LNCaP clone FGC (cell line): ENCODE measurements around the gene PDGFD.

Source experiments
- DNase-seq: peaks from one replicate; pipeline ENCODE4 v3.0.0-alpha.2; 2011; ENCODE audit warnings: low read depth
- H3K4me3 ChIP-seq: 2 replicates; pipeline ENCODE4 v1.5.1; 2011; ENCODE audit warnings: mild to moderate bottlenecking, low read depth, low read length, control low read depth
- TF ChIP-seq, protein P1 (sequence below): IDR thresholded peaks from 2 replicates; pipeline ENCODE4 v1.5.1; 2012; ENCODE audit warnings: mild to moderate bottlenecking; ENCODE audit not compliant: control insufficient read depth, insufficient read depth; ENCODE audit errors: extremely low read depth

PDGFD gene

DNA sequence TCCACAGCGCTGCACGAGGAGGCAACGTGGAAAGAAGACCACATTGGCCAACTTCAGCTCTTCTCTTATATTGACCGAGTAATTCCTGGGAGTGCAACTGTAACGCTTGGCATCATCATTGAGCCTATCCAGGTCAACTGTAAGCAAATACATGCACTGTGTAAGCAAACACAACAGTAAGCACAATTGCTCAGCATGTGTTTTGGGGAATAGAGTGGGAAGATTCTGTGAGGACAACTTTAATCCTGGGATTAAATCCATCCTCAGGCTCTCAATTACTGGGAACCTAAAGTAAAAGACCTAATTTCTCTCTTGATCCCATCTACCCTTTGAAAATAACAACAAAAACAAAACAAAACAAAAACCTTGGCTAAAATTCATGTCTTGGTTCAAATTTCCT lies 237.0 kb downstream of the PDGFD start:
- TF ChIP-seq, protein P1, sequence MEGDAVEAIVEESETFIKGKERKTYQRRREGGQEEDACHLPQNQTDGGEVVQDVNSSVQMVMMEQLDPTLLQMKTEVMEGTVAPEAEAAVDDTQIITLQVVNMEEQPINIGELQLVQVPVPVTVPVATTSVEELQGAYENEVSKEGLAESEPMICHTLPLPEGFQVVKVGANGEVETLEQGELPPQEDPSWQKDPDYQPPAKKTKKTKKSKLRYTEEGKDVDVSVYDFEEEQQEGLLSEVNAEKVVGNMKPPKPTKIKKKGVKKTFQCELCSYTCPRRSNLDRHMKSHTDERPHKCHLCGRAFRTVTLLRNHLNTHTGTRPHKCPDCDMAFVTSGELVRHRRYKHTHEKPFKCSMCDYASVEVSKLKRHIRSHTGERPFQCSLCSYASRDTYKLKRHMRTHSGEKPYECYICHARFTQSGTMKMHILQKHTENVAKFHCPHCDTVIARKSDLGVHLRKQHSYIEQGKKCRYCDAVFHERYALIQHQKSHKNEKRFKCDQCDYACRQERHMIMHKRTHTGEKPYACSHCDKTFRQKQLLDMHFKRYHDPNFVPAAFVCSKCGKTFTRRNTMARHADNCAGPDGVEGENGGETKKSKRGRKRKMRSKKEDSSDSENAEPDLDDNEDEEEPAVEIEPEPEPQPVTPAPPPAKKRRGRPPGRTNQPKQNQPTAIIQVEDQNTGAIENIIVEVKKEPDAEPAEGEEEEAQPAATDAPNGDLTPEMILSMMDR, result no peak
- no peak for DNase-seq
- no peak overlapping the region for H3K4me3 ChIP-seq

GRCh38 chr11:103924166-103925013 lies 239.6 kb downstream of the PDGFD start:
- TF ChIP-seq, protein P1, result no peak
- no peak overlapping the region for H3K4me3 ChIP-seq
- DNase-seq, result no peak

GRCh38 chr11:103923451-103923931 lies 240.5 kb downstream of the PDGFD start:
- H3K4me3 ChIP-seq, result no peak overlapping the region
- DNase-seq, result no peak
- TF ChIP-seq, protein P1, result no peak

DNA sequence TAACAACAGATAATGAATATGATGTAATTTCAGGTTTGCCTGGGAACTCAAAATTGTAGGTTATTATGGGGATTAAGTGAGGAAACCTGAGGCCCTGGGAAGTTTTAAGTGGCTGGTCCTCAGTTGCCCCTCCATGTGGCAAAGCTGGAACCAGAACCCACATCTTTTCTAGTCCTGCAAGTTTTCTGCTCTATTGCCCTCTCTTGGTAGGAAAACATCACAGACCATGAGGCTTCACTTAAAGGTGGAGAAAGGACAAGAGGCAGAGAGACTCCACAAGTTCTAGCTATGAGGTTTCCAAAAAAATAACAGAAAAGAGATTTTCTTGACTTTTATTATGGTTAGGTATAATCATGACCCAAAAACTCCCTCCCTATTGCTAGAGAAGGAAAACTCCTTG lies 243.0 kb downstream of the PDGFD start:
- H3K4me3 ChIP-seq, result no peak overlapping the region
- TF ChIP-seq, protein P1, result no peak
- DNase-seq, result no peak

- TF ChIP-seq, protein P1, result no peak
- no peak for DNase-seq
- H3K4me3 ChIP-seq, result no peak overlapping the region
Measured at GRCh38 chr11:103920449-103920848, 243.5 kb downstream of the PDGFD start.

- TF ChIP-seq, protein P1, result no peak
- H3K4me3 ChIP-seq, result no peak overlapping the region
Measured at GRCh38 chr11:103910721-103911120, 253.2 kb downstream of the PDGFD start.

More at GRCh38 chr11:103910721-103911120, 253.2 kb downstream of the PDGFD start:
- DNase-seq, result no peak
